CD14-positive monocyte (primary cell): ENCODE results near the gene PRAME. TPM values are rescaled to one million over a fixed set of nuclear protein-coding genes. Genes with fewer than 3 reads are reported as not detected.

ENCODE experiments used
- DNase-seq, 3 donors: peaks; one replicate each; pipeline ENCODE4 v3.0.0-alpha.2; 2011 to 2022
- H2AFZ ChIP-seq: 2 replicates; pipeline ENCODE4 v1.6.0; 2012; ENCODE audit warnings: mild to moderate bottlenecking, low read depth, low read length, inconsistent platforms; ENCODE audit not compliant: insufficient read depth, poor library complexity, severe bottlenecking
- H3K27ac ChIP-seq, 2 donors: 1 replicate in 1 of 2; 2 replicates in 1 of 2; pipeline ENCODE4 v1.5.1; 2012 to 2013; ENCODE audit warnings: low read length in 2 of 2, control low read depth in 1 of 2, inconsistent platforms in 1 of 2, low read depth in 1 of 2, mild to moderate bottlenecking in 1 of 2
- H3K27me3 ChIP-seq, 2 donors: one replicate each; pipeline versions ENCODE4 v1.6.0 to v1.6.1; 2011 to 2013; ENCODE audit warnings: low read length in 2 of 2; ENCODE audit not compliant: control insufficient read depth in 2 of 2, insufficient read depth in 2 of 2
- H3K36me3 ChIP-seq, 2 donors: replicated peaks in 1 of 2; 1 replicate in 1 of 2; 2 replicates in 1 of 2; pipeline versions ENCODE4 v1.5.1 to v1.6.1; 2012 to 2013; ENCODE audit warnings: low read length in 2 of 2, control low read depth in 1 of 2, inconsistent platforms in 1 of 2, mild to moderate bottlenecking in 1 of 2; ENCODE audit not compliant: insufficient read depth in 2 of 2, control insufficient read depth in 1 of 2
- H3K4me1 ChIP-seq, 2 donors: 1 replicate in 1 of 2; 2 replicates in 1 of 2; pipeline versions ENCODE4 v1.5.1 to v1.6.1; 2012 to 2013; ENCODE audit warnings: low read length in 2 of 2, control low read depth in 1 of 2, inconsistent platforms in 1 of 2, mild to moderate bottlenecking in 1 of 2, moderate library complexity in 1 of 2; ENCODE audit not compliant: insufficient read depth in 2 of 2, control insufficient read depth in 1 of 2
- H3K4me2 ChIP-seq: replicated peaks from 2 replicates; pipeline ENCODE3; 2012; ENCODE audit warnings: low read length, moderate library complexity, mild to moderate bottlenecking; ENCODE audit not compliant: poor library complexity, severe bottlenecking; ENCODE audit errors: extremely low read depth
- H3K4me3 ChIP-seq, 3 experiments: fragments of 200-600 bp in 1 of 3; sonication (generic) in 1 of 3; replicated peaks in 1 of 3; 1 replicate in 2 of 3; 2 replicates in 1 of 3; pipeline ENCODE4 v1.5.1; 2011 to 2013; ENCODE audit warnings: low read length in 3 of 3, mild to moderate bottlenecking in 3 of 3, control low read depth in 2 of 3, low read depth in 2 of 3, inconsistent platforms in 1 of 3, moderate library complexity in 1 of 3
- H3K79me2 ChIP-seq: 2 replicates; pipeline ENCODE4 v1.6.0; 2012; ENCODE audit warnings: mild to moderate bottlenecking, control low read depth, inconsistent platforms, low read length, moderate library complexity; ENCODE audit not compliant: insufficient read depth
- H3K9ac ChIP-seq: 2 replicates; pipeline ENCODE4 v1.6.0; 2017; ENCODE audit warnings: low read length, mild to moderate bottlenecking; ENCODE audit not compliant: insufficient read depth, poor library complexity, severe bottlenecking
- H3K9me3 ChIP-seq, 2 donors: replicated peaks in 1 of 2; 1 replicate in 1 of 2; 2 replicates in 1 of 2; pipeline versions ENCODE4 v1.5.1 to v1.6.1; 2012 to 2013; ENCODE audit warnings: low read length in 2 of 2, control low read depth in 1 of 2; ENCODE audit not compliant: control insufficient read depth in 1 of 2, insufficient read depth in 1 of 2
- H4K20me1 ChIP-seq: 2 replicates; pipeline ENCODE4 v1.6.0; 2012; ENCODE audit warnings: mild to moderate bottlenecking, low read length, control low read depth, moderate library complexity; ENCODE audit not compliant: insufficient read depth
- H3K27ac Mint-ChIP-seq, 7 donors: one replicate each; pipeline ENCODE4 v1.8.0; 2020; ENCODE audit warnings: mild to moderate bottlenecking in 7 of 7, mixed read lengths in 7 of 7, moderate library complexity in 6 of 7, inconsistent platforms in 2 of 7
- H3K27me3 Mint-ChIP-seq, 3 donors: one replicate each; pipeline ENCODE4 v1.8.0; 2021 to 2022; ENCODE audit warnings: low read depth in 3 of 3, mild to moderate bottlenecking in 3 of 3, mixed read lengths in 3 of 3, moderate library complexity in 3 of 3, inconsistent platforms in 1 of 3
- H3K36me3 Mint-ChIP-seq, 2 donors: one replicate each; pipeline ENCODE4 v1.8.0; 2020; ENCODE audit warnings: mixed read lengths in 2 of 2, inconsistent platforms in 1 of 2, mild to moderate bottlenecking in 1 of 2
- H3K4me1 Mint-ChIP-seq: one replicate; pipeline ENCODE4 v1.8.0; 2020; ENCODE audit warnings: mild to moderate bottlenecking, mixed read lengths
- H3K4me3 Mint-ChIP-seq, 2 donors: one replicate each; pipeline ENCODE4 v1.8.0; 2020; ENCODE audit warnings: mild to moderate bottlenecking in 2 of 2, mixed read lengths in 2 of 2, moderate library complexity in 1 of 2
- H3K9me3 Mint-ChIP-seq, 7 donors: one replicate each; pipeline ENCODE4 v1.8.0; 2020 to 2022; ENCODE audit warnings: mixed read lengths in 7 of 7, mild to moderate bottlenecking in 6 of 7, moderate library complexity in 6 of 7, inconsistent platforms in 2 of 7
- CTCF ChIP-seq: fragments of 200-600 bp; IDR thresholded peaks from one replicate; pipeline ENCODE4 v1.8.0; 2022; ENCODE audit warnings: antibody characterized with exemption, mild to moderate bottlenecking
- WGBS: methylation state at CpG from one replicate; pipeline ENCODE4 v1.1.5; 2013; ENCODE audit warnings: missing lambda C conversion rate; ENCODE audit not compliant: insufficient coverage; 5-methylcytosine and 5-hydroxymethylcytosine counted together
- intact Hi-C, 2 donors: fragments of 100-400 bp; cut with micrococcal nuclease; formaldehyde crosslinking; loops; one replicate each; pipeline versions ENCODE4 v1.15.0 to v1.15.1; 2023
- polyA plus RNA-seq, 3 donors: library from polyadenylated mRNA; depleted of rRNA in 1 of 3; unstranded in 2 of 3; stranded (reverse) in 1 of 3; fragments of 300-500 nt in 2 of 3; fragments of >200 nt in 1 of 3; fragmentation: Illumina TruSeq in 2 of 3; gene quantifications; 1 replicate in 2 of 3; 2 replicates in 1 of 3; pipeline ENCODE4 v1.2.3, GENCODE V29; 2012 to 2021

The PRAME gene
- polyA plus RNA-seq, 3 donors = not detected

GRCh38 chr22:22554587-22555284, 4.3 kb downstream of the PRAME start:
- Histone ChIP-seq H3K27ac (no peak overlapping the region), H3K79me2 (no peaks in the 10 kb centered on the region), H3K4me2 (no peak overlapping the region), H3K9ac (no peak overlapping the region), H3K4me1 (peaks cover 5 to 19% of the 10 kb centered on the region in 2 donors), H2AFZ (no peak overlapping the region), H3K27me3 (no peaks in the 10 kb centered on the region), H3K36me3 (no peaks in the 10 kb centered on the region), H3K4me3 (no peak overlapping the region), H4K20me1 (no peaks in the 10 kb centered on the region), H3K9me3 (no peaks in the 10 kb centered on the region)
- Mint-ChIP-seq H3K36me3 (no peaks in the 10 kb centered on the region), H3K9me3 (peaks cover 0 to 4% (median 1%) of the 10 kb centered on the region in 7 donors), H3K27ac (peak overlapping the region in 1 of 7 donors; percentile 45), H3K4me3 (peak overlapping the region in 1 of 2 donors; percentile 42), H3K4me1 (peaks cover 16% of the 10 kb centered on the region), H3K27me3 (no peaks in the 10 kb centered on the region)
- WGBS = 7% methylated on average over 3 of the region's 4 CpGs
- no peak for TF ChIP-seq CTCF
- intact Hi-C loops = no loop called here
- DNase-seq = peak in 1 of 3 donors; percentile 13

GRCh38 chr22:22553735-22554586, 5.1 kb downstream of the PRAME start:
- Histone ChIP-seq H3K9me3 (no peaks in the 10 kb centered on the region), H3K79me2 (no peaks in the 10 kb centered on the region), H2AFZ (no peak overlapping the region), H3K9ac (no peak overlapping the region), H3K4me2 (no peak overlapping the region), H4K20me1 (no peaks in the 10 kb centered on the region), H3K4me1 (peaks cover 5 to 16% of the 10 kb centered on the region in 2 donors), H3K4me3 (no peak overlapping the region), H3K27me3 (no peaks in the 10 kb centered on the region), H3K36me3 (no peaks in the 10 kb centered on the region), H3K27ac (no peak overlapping the region)
- peaks cover 0 to 4% (median 1%) of the 10 kb centered on the region in 7 donors for H3K9me3 Mint-ChIP-seq
- no peak for DNase-seq
- peaks cover 15% of the 10 kb centered on the region for H3K4me1 Mint-ChIP-seq
- no peaks in the 10 kb centered on the region for H3K36me3 Mint-ChIP-seq
- TF ChIP-seq CTCF = no peak
- H3K27me3 Mint-ChIP-seq = no peaks in the 10 kb centered on the region
- intact Hi-C loops = no loop called here
- peak overlapping the region in 1 of 7 donors; percentile 41 for H3K27ac Mint-ChIP-seq
- WGBS = 88% methylated on average over 1 of the region's 8 CpGs
- H3K4me3 Mint-ChIP-seq = no peak overlapping the region
